Sigmoid colon (tissue), 4 donors: ENCODE results near the gene CBFA2T3.

Source experiments
- POLR2AphosphoS5 ChIP-seq, 4 donors: sonication (generic); formaldehyde crosslinking; IDR thresholded peaks; one replicate each; pipeline ENCODE4 v1.6.1; 2017; ENCODE audit warnings: antibody characterized with exemption in 4 of 4
- TF ChIP-seq, protein P1 (sequence below), 4 experiments: fragments of 450-650 bp in 3 of 4; fragments of 200-600 bp in 1 of 4; IDR thresholded peaks; one replicate each; pipeline ENCODE4 v1.5.1; 2016 to 2019; ENCODE audit warnings: antibody characterized with exemption in 4 of 4, mild to moderate bottlenecking in 3 of 4, moderate library complexity in 2 of 4

DNA sequence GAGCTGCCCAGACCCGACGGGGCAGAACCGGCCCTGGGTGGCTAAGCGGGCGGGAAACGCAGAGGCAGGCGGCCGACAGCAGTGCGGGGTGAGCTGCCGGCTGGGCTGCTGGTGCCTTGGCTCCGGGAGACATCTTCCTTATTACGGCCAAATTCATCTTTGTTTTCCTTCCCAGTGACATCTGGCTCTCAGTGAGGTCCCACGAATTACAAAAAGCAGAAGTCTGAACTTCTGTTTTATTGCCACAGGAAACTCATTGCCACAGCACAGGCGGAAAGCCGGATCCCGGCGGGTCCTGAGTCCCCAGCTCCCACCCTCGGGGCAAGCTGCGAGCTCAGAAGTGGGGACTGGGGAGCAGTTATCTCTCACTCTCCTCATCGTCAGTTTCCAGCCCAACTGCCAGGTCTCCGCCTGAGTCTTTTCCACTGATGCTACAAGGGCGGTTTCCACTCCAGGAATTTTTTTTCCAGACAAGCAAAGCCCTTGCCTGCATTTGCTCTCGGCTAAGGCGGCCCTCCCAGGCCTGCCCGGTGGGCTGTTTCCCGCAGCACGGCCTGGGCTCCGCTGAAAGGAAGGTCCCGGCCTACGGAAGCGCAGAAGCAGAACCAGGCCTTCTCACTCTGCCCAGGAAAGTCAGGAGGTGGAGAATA is 40.3 kb downstream of the CBFA2T3 start:
- TF ChIP-seq, protein P1, sequence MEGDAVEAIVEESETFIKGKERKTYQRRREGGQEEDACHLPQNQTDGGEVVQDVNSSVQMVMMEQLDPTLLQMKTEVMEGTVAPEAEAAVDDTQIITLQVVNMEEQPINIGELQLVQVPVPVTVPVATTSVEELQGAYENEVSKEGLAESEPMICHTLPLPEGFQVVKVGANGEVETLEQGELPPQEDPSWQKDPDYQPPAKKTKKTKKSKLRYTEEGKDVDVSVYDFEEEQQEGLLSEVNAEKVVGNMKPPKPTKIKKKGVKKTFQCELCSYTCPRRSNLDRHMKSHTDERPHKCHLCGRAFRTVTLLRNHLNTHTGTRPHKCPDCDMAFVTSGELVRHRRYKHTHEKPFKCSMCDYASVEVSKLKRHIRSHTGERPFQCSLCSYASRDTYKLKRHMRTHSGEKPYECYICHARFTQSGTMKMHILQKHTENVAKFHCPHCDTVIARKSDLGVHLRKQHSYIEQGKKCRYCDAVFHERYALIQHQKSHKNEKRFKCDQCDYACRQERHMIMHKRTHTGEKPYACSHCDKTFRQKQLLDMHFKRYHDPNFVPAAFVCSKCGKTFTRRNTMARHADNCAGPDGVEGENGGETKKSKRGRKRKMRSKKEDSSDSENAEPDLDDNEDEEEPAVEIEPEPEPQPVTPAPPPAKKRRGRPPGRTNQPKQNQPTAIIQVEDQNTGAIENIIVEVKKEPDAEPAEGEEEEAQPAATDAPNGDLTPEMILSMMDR (IDR thresholded peaks at IDR 0.05) = no peak
- peak in 2 of 4 donors; percentile 27 to 69 for TF ChIP-seq POLR2AphosphoS5 (IDR thresholded peaks at IDR 0.05)
